GM12865 (cell line): ENCODE results near the gene C1QL1.

Experiments used
- DNase-seq: peaks from one replicate; pipeline ENCODE4 v3.0.0; 2010; ENCODE audit warnings: low read depth
- H3K4me3 ChIP-seq: 2 replicates; pipeline ENCODE4 v1.5.1; 2011; ENCODE audit warnings: mild to moderate bottlenecking, low read depth, low read length, control low read depth
- CTCF ChIP-seq: IDR thresholded peaks from 2 replicates; pipeline ENCODE4 v1.5.1; 2011; ENCODE audit warnings: low read length, control low read depth, low read depth, inconsistent platforms; ENCODE audit not compliant: insufficient read depth; ENCODE audit errors: missing control alignments

Gene C1QL1

GRCh38 chr17:44918006-44918405 lies 50.1 kb downstream of the C1QL1 start:
- TF ChIP-seq CTCF = no peak
- no peak overlapping the region for H3K4me3 ChIP-seq
- DNase-seq = no peak

- H3K4me3 ChIP-seq = no peak overlapping the region
- TF ChIP-seq CTCF = no peak
- no peak for DNase-seq
Measured at GRCh38 chr17:44917456-44917855, 50.6 kb downstream of the C1QL1 start.

- no peak for DNase-seq
- TF ChIP-seq CTCF = no peak
- no peak overlapping the region for H3K4me3 ChIP-seq
Measured at GRCh38 chr17:44916781-44917241, 51.3 kb downstream of the C1QL1 start.

- no peak for TF ChIP-seq CTCF
- no peak for DNase-seq
- H3K4me3 ChIP-seq = no peak overlapping the region
Measured at GRCh38 chr17:44915862-44916780, 52.0 kb downstream of the C1QL1 start.

GRCh38 chr17:44915321-44915726 lies 52.8 kb downstream of the C1QL1 start, which contains the start of gene GFAP:
GFAP (minus strand) TSS chr17:44915500; CDS start chr17:44915486, 14 bp downstream.
- TF ChIP-seq CTCF = no peak
- DNase-seq = no peak

GRCh38 chr17:44914698-44915271 lies 53.3 kb downstream of the C1QL1 start:
- H3K4me3 ChIP-seq = no peak overlapping the region
- no peak for DNase-seq
- no peak for TF ChIP-seq CTCF

More at GRCh38 chr17:44915321-44915726, 52.8 kb downstream of the C1QL1 start, which contains the start of gene GFAP:
- no peak within 1 kb of the TSS for H3K4me3 ChIP-seq
